ENCODE results near the gene FAM209B.

The FAM209B gene

GRCh38 chr20:56527521-56527920 lies 5.5 kb upstream of the FAM209B start:
- no peak overlapping the region for H3K4me3 ChIP-seq (ENCODE audit: low read depth, low read length)
- TF ChIP-seq CTCF (IDR thresholded peaks at IDR 0.05; ENCODE audit: low read depth, low read length, missing control alignments) = no peak
- no peak for DNase-seq (ENCODE audit: low read depth)
- in situ Hi-C loops (cut with HindIII; ENCODE audit: low sequenced_read_pairs) = no loop called here

- no peak for DNase-seq (ENCODE audit: low read depth)
- TF ChIP-seq CTCF (IDR thresholded peaks at IDR 0.05; ENCODE audit: low read depth, low read length, missing control alignments) = no peak
- in situ Hi-C loops (cut with HindIII; ENCODE audit: low sequenced_read_pairs) = no loop called here
- H3K4me3 ChIP-seq (ENCODE audit: low read depth, low read length) = no peak overlapping the region
Measured at GRCh38 chr20:56537997-56538396, 5.0 kb downstream of the FAM209B start.

GRCh38 chr20:56540415-56540814 lies 7.4 kb downstream of the FAM209B start:
- H3K4me3 ChIP-seq (ENCODE audit: low read depth, low read length) = no peak overlapping the region
- DNase-seq (ENCODE audit: low read depth) = no peak
- in situ Hi-C loops (cut with HindIII; ENCODE audit: low sequenced_read_pairs) = no loop called here
- TF ChIP-seq CTCF (IDR thresholded peaks at IDR 0.05; ENCODE audit: low read depth, low read length, missing control alignments) = no peak

GRCh38 chr20:56542489-56543030 lies 9.5 kb downstream of the FAM209B start:
- in situ Hi-C loops (cut with HindIII; ENCODE audit: low sequenced_read_pairs) = no loop called here
- TF ChIP-seq CTCF (IDR thresholded peaks at IDR 0.05; ENCODE audit: low read depth, low read length, missing control alignments) = no peak
- no peak for DNase-seq (ENCODE audit: low read depth)
- no peak overlapping the region for H3K4me3 ChIP-seq (ENCODE audit: low read depth, low read length)

- in situ Hi-C loops (cut with HindIII; ENCODE audit: low sequenced_read_pairs) = no loop called here
- TF ChIP-seq CTCF (IDR thresholded peaks at IDR 0.05; ENCODE audit: low read depth, low read length, missing control alignments) = no peak
- no peak overlapping the region for H3K4me3 ChIP-seq (ENCODE audit: low read depth, low read length)
- DNase-seq (ENCODE audit: low read depth) = no peak
Measured at GRCh38 chr20:56551571-56551970, 18.5 kb downstream of the FAM209B start.

- in situ Hi-C loops (cut with HindIII; ENCODE audit: low sequenced_read_pairs) = no loop called here
- no peak overlapping the region for H3K4me3 ChIP-seq (ENCODE audit: low read depth, low read length)
- DNase-seq (ENCODE audit: low read depth) = no peak
- no peak for TF ChIP-seq CTCF (IDR thresholded peaks at IDR 0.05; ENCODE audit: low read depth, low read length, missing control alignments)
Measured at GRCh38 chr20:56552911-56553629, 20.0 kb downstream of the FAM209B start.
